Measurements from ENCODE around the gene GDF2.

GRCh38 chr10:47348138-47348651, 25.9 kb downstream of the GDF2 start, which contains the start of gene RBP3:
- TF ChIP-seq DPF2 (IDR thresholded peaks at IDR 0.05), result no peak
- TF ChIP-seq FOXK2 (IDR thresholded peaks at IDR 0.05), result no peak
- no peak for TF ChIP-seq NR2F1 (conservative IDR thresholded peaks at IDR 0.05)
- TF ChIP-seq POLR2A (IDR thresholded peaks at IDR 0.05; ENCODE audit: low read depth, low read length), result no peak
- no peak for TF ChIP-seq ASH2L (IDR thresholded peaks at IDR 0.05; ENCODE audit: borderline replicate concordance, low read depth)
- no peak for TF ChIP-seq ZNF687 (IDR thresholded peaks at IDR 0.05)
- no peak for TF ChIP-seq RFX5 (IDR thresholded peaks at IDR 0.05; ENCODE audit: low read depth, low read length)
- no peak for TF ChIP-seq MEF2A (IDR thresholded peaks at IDR 0.05; ENCODE audit: insufficient read depth, low read depth, low read length)
- no peak for TF ChIP-seq BRCA1 (IDR thresholded peaks at IDR 0.05; ENCODE audit: low read depth, low read length)
- TF ChIP-seq CHD4 (IDR thresholded peaks at IDR 0.05), result no peak
- TF ChIP-seq CTCF (IDR thresholded peaks at IDR 0.05 in 2 of 3, conservative IDR thresholded peaks at IDR 0.05 in 1 of 3; ENCODE audit: control insufficient read depth in 2 of 3, extremely low read depth in 1 of 3, insufficient read depth in 1 of 3, low read depth in 3 of 3, low read length in 3 of 3), result no peak
- no peak for TF ChIP-seq TAF1 (IDR thresholded peaks at IDR 0.05; ENCODE audit: borderline replicate concordance, low read depth, low read length)
- TF ChIP-seq CHD1 (IDR thresholded peaks at IDR 0.05; ENCODE audit: low read depth, low read length), result no peak

Measured in GM12878 (cell line).